ENCODE measurements around the gene ITIH5. TPM values are rescaled to one million over a fixed set of nuclear protein-coding genes. Genes with fewer than 3 reads are reported as not detected.
A peak's percentile ranks its signal among the peaks of the same experiment; 100 is the strongest.
"Not testable (repeated sequence)": the region's sequence is repeated elsewhere in the genome, so short reads cannot be mapped to it uniquely, and the experiment has no call there.

ITIH5 gene
- 0.29 TPM for total RNA-seq (ENCODE audit: unreplicated experiment)
- long read RNA-seq = 0 reads

- Mint-ChIP-seq H3K4me3 (ENCODE audit: unreplicated experiment) (peak within 1 kb of the TSS; percentile 86), H3K9me3 (ENCODE audit: unreplicated experiment) (peaks cover 2% of the 10 kb centered on the region), H3K27me3 (ENCODE audit: unreplicated experiment) (peaks cover 22% of the 10 kb centered on the region), H3K4me1 (ENCODE audit: low read depth, unreplicated experiment) (peaks cover 12% of the 10 kb centered on the region), H3K27ac (ENCODE audit: unreplicated experiment) (no peak within 1 kb of the TSS), H3K36me3 (ENCODE audit: unreplicated experiment) (no peaks in the 10 kb centered on the region)
- no peak for TF ChIP-seq CTCF (IDR thresholded peaks at IDR 0.05; ENCODE audit: partially characterized antibody, unreplicated experiment)
- DNase-seq = peak; percentile 29
Measured at GRCh38 chr10:7666253-7667023, at the start of gene ITIH5. ITIH5 (minus strand) TSS chr10:7666966; CDS start chr10:7666892, 74 bp downstream.

DNA sequence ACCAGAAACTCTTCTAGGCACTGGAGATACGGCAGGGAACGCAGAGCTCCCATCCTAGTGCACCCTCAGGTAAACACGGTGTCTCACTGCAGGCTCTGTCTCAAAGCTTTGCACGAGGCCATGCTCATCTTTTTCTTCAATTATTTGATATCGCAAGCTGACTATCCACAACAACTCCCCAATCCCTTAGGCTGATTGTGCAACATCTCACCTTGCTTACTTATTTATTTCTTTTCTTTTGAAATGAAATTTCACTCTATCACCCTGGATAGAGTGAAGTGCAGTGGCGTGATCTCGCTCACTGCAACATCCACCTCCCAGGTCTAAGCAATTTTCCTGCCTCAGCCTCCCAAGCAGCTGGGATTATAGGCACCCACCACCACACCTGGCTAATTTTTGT is 48.7 kb upstream of the ITIH5 start:
- Mint-ChIP-seq H3K36me3 (ENCODE audit: unreplicated experiment) (no peaks in the 10 kb centered on the region), H3K4me1 (ENCODE audit: low read depth, unreplicated experiment) (peaks cover 9% of the 10 kb centered on the region), H3K4me3 (ENCODE audit: unreplicated experiment) (no peak overlapping the region)

DNA sequence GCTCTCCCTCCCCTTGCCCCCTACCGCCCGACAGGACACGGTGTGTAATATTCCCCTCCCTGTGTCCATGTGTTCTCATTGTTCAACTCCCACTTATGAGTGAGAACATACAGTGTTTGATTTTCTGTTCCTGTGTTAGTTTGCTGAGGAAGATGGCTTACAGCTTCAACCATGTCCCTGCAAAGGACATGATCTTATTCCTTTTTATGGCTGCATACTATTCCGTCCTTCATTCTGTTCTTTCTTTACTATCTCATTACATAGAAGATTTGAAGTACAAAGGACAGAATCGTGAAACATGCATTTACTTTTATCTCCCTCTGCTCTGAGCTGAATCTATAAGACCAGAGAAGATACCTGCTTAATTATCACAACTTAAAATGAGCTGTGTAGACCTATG is 44.3 kb upstream of the ITIH5 start:
- H3K27me3 Mint-ChIP-seq (ENCODE audit: unreplicated experiment); H3K36me3 Mint-ChIP-seq (ENCODE audit: unreplicated experiment); DNase-seq; H3K9me3 Mint-ChIP-seq (ENCODE audit: unreplicated experiment); H3K4me1 Mint-ChIP-seq (ENCODE audit: low read depth, unreplicated experiment); H3K4me3 Mint-ChIP-seq (ENCODE audit: unreplicated experiment): not testable (repeated sequence)
- peak overlapping the region; percentile 20 for H3K27ac Mint-ChIP-seq (ENCODE audit: unreplicated experiment)

More for the DNA sequence above, 48.7 kb upstream of the ITIH5 start:
- H3K27ac Mint-ChIP-seq (ENCODE audit: unreplicated experiment) = no peak overlapping the region
- H3K27me3 Mint-ChIP-seq (ENCODE audit: unreplicated experiment) = peaks cover 2% of the 10 kb centered on the region
- TF ChIP-seq CTCF (IDR thresholded peaks at IDR 0.05; ENCODE audit: partially characterized antibody, unreplicated experiment) = no peak
- DNase-seq = no peak
- peaks cover 3% of the 10 kb centered on the region for H3K9me3 Mint-ChIP-seq (ENCODE audit: unreplicated experiment)

- Mint-ChIP-seq H3K27me3 (ENCODE audit: unreplicated experiment) (peaks cover 2% of the 10 kb centered on the region), H3K36me3 (ENCODE audit: unreplicated experiment) (no peaks in the 10 kb centered on the region), H3K4me3 (ENCODE audit: unreplicated experiment) (no peak overlapping the region), H3K27ac (ENCODE audit: unreplicated experiment) (no peak overlapping the region), H3K4me1 (ENCODE audit: low read depth, unreplicated experiment) (no peaks in the 10 kb centered on the region), H3K9me3 (ENCODE audit: unreplicated experiment) (peaks cover 3% of the 10 kb centered on the region)
- no peak for TF ChIP-seq CTCF (IDR thresholded peaks at IDR 0.05; ENCODE audit: partially characterized antibody, unreplicated experiment)
- DNase-seq = no peak
Measured at GRCh38 chr10:7710446-7710845, 43.7 kb upstream of the ITIH5 start.

GRCh38 chr10:7708832-7709231 is 42.1 kb upstream of the ITIH5 start:
- no peak overlapping the region for H3K27ac Mint-ChIP-seq (ENCODE audit: unreplicated experiment)
- no peak for TF ChIP-seq CTCF (IDR thresholded peaks at IDR 0.05; ENCODE audit: partially characterized antibody, unreplicated experiment)
- H3K4me1 Mint-ChIP-seq (ENCODE audit: low read depth, unreplicated experiment) = no peaks in the 10 kb centered on the region

More at GRCh38 chr10:7708832-7709231, 42.1 kb upstream of the ITIH5 start:
- Mint-ChIP-seq H3K4me3 (ENCODE audit: unreplicated experiment) (no peak overlapping the region), H3K27me3 (ENCODE audit: unreplicated experiment) (no peaks in the 10 kb centered on the region), H3K9me3 (ENCODE audit: unreplicated experiment) (peaks cover 3% of the 10 kb centered on the region), H3K36me3 (ENCODE audit: unreplicated experiment) (no peaks in the 10 kb centered on the region)
- no peak for DNase-seq
